ENCODE results near the gene DENND4B. TPM values are rescaled to one million over a fixed set of nuclear protein-coding genes. Genes with fewer than 3 reads are reported as not detected.
A peak's percentile ranks its signal among the peaks of the same experiment; 100 is the strongest.

The DENND4B gene
- total and polyA plus RNA-seq, 7 donors: 23.1 to 75.4 (median 47.1) TPM

DNA sequence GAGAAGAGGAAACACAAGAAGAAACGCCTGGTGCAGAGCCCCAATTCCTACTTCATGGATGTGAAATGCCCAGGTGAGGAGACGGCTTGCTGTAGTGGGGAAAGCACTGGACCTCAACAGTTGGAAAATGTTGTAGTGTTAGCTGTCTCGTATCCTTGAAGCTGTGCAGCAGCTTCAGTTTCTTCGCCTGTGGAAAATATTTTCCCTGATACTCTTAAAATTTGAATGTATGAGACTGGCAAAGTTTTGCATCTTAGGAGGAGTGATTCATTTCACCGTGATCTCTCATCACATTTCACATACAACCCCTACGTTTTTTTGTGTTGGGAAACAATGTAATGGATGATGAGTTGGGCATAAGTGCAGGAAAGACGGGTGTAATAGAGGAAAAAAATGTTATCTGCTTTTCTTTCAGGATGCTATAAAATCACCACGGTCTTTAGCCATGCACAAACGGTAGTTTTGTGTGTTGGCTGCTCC lies 44.7 kb upstream of the DENND4B start:
- ATAC-seq: no peak
- DNase-seq: no peak
- peaks cover 10 to 47% of the 10 kb centered on the region in 2 donors for H3K36me3 ChIP-seq (ENCODE audit: insufficient read depth in 1 of 2, low read depth in 1 of 2)
- TF ChIP-seq, protein P1, sequence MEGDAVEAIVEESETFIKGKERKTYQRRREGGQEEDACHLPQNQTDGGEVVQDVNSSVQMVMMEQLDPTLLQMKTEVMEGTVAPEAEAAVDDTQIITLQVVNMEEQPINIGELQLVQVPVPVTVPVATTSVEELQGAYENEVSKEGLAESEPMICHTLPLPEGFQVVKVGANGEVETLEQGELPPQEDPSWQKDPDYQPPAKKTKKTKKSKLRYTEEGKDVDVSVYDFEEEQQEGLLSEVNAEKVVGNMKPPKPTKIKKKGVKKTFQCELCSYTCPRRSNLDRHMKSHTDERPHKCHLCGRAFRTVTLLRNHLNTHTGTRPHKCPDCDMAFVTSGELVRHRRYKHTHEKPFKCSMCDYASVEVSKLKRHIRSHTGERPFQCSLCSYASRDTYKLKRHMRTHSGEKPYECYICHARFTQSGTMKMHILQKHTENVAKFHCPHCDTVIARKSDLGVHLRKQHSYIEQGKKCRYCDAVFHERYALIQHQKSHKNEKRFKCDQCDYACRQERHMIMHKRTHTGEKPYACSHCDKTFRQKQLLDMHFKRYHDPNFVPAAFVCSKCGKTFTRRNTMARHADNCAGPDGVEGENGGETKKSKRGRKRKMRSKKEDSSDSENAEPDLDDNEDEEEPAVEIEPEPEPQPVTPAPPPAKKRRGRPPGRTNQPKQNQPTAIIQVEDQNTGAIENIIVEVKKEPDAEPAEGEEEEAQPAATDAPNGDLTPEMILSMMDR (IDR thresholded peaks at IDR 0.05): no peak
- H3K27me3 ChIP-seq (ENCODE audit: insufficient read depth in 3 of 3, low read length in 2 of 3): no peaks in the 10 kb centered on the region
- no peaks in the 10 kb centered on the region for H3K9me3 ChIP-seq
- intact Hi-C loops (cut with DNase I): loop anchor here in 1 of 2 donors (10.0 kb wide), 1 partner anchor 284 kb away; the partner anchor contains the start of gene HAX1
- peak overlapping the region; percentile 93 for H3K4me3 ChIP-seq
- H3K27ac ChIP-seq: peak overlapping the region; percentile 98
- WGBS, 3 donors: 8% methylated on average over 9 of the region's 9 CpGs
- H3K4me1 ChIP-seq: peaks cover 25% of the 10 kb centered on the region

DNA sequence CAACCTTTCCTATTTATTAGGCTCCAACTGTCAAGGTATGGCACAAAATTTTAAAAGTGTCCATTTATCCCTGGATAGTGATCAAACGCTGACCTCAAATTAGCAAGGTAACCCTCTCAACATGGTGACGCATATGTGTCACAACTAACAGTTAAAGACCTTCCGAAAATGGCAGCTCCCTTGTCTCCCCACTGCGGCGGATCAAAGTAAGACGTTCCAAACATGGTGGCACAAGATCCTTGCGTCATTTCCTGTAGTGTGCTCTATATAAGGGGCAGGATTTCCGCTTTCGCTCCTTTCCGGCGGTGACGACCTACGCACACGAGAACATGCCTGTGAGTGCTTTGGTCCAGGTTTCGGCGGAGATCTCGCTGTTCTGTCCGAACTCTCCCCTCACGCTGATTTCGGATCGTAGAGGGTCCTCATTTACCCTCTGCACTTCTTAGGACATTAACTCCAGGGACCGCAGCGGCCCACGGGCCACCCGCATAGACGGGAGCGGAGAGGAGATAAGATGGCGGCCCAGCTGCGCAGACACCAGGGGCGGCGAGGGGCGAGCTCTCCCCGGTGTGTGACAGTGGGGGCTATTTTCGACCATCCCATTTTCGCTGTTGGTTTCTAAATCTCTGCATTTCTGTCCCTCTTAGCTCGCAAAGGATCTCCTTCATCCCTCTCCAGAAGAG lies 44.1 kb upstream of the DENND4B start, which contains the start of gene RPS27:
Gene RPS27, plus strand, starts transcription at position 295 of the 683 bp plus-strand sequence. Its CDS starts 35 bp downstream, at position 330.
- peak; percentile 82 to 85 (median 84) for ATAC-seq
- no peaks in the 10 kb centered on the region for H3K27me3 ChIP-seq (ENCODE audit: insufficient read depth in 3 of 3, low read length in 2 of 3)
- intact Hi-C loops (cut with DNase I): loop anchor here in 1 of 2 donors (10.0 kb wide), 1 partner anchor 284 kb away; the partner anchor contains the start of gene HAX1
- H3K4me3 ChIP-seq: peak within 1 kb of the TSS; percentile 93
- 0 to 1% (median 0%) methylated on average over 36 of the region's 36 CpGs for WGBS, 3 donors
- peak; percentile 86 to 93 for DNase-seq
- peaks cover 10 to 45% of the 10 kb centered on the region in 2 donors for H3K36me3 ChIP-seq (ENCODE audit: insufficient read depth in 1 of 2, low read depth in 1 of 2)
- peaks cover 25% of the 10 kb centered on the region for H3K4me1 ChIP-seq
- H3K27ac ChIP-seq: peak within 1 kb of the TSS; percentile 98
- no peaks in the 10 kb centered on the region for H3K9me3 ChIP-seq
- TF ChIP-seq, protein P1 (IDR thresholded peaks at IDR 0.05): no peak

DNA sequence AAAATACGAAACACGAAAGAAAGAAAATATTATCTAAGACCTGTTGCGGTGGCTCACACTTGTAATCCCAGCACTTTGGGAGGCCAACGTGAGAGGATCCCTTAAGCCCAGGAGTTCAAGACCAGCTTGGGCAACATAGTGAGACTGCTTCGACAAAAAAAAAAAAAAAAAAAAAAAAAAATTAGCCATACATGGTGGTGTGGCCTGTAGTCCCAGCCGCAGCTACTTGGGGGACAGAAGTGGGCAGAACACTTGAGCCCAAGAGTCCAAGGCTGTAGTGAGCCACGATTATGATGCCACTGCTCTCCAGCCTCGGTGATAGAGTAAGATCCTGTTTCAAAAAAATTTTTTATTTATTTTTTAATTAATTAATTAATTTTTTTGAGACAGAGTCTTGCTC lies 41.1 kb upstream of the DENND4B start:
- ATAC-seq (no peak), DNase-seq (no peak)
- TF ChIP-seq, protein P1 (IDR thresholded peaks at IDR 0.05): no peak
- 84 to 89% (median 88%) methylated on average over 7 to 8 of the region's 8 CpGs for WGBS, 3 donors
- Histone ChIP-seq H3K27ac (peak overlapping the region; percentile 83), H3K9me3 (no peaks in the 10 kb centered on the region), H3K4me1 (peaks cover 21% of the 10 kb centered on the region), H3K4me3 (no peak overlapping the region), H3K27me3 (ENCODE audit: insufficient read depth in 3 of 3, low read length in 2 of 3) (no peaks in the 10 kb centered on the region), H3K36me3 (ENCODE audit: insufficient read depth in 1 of 2, low read depth in 1 of 2) (peaks cover 2 to 28% of the 10 kb centered on the region in 2 donors)
- intact Hi-C loops (cut with DNase I): loop anchor here (2.0 to 10.0 kb wide), 5 partner anchors 40 to 415 kb away; partner anchors contain the start of genes DENND4B (in 1 of the 2), ILF2 (in 1 of the 2) and NPR1 (in 1 of the 2)

DNA sequence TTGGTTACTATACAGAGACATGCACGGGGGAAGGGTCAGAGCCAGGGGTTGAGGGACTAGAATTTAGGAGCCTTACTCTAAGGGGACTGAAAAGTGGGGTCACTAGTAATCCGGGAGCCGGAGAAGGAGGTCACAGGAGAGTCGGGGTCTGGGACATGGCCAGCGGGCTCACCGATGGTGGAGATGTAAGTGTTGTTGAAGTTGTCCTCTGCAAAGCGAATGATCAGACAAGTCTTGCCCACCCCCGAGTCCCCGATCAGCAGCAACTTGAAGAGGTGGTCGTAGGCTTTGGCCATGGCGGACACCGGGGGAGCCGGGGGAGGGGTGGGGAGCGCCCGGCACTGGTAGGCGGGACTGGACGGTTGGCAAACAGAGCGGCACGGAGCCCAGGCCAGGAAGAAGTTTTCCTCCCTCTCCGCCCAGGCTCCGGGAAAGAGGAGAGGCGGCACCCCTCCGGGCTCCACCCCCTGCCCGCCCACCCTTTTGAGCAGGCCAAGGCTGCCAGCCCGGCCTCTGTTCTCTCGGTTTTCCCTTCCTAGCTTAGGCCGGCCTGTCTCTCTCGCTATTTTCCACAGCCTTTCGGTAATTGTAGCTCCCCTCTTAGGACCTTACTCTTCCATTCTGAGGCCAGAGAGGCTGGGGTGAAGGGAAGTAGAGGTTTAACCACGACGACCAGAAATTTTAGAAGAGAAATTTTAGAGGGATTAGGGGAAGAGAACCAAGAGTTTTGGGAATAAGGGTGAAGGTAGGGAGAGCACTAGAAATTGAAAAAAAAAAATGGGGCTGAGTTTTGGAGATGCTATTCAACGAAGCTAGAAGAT lies 39.6 kb upstream of the DENND4B start, which contains the start of gene RAB13:
Gene RAB13, minus strand, starts transcription at position 399 of the 821 bp plus-strand sequence. Its CDS starts 103 bp downstream, at position 296.
- TF ChIP-seq, protein P1 (IDR thresholded peaks at IDR 0.05): no peak
- ATAC-seq (peak; percentile 74 to 79 (median 78)), DNase-seq (peak; percentile 88 to 93)
- Histone ChIP-seq H3K27ac (peak within 1 kb of the TSS; percentile 83), H3K4me3 (peak within 1 kb of the TSS; percentile 77), H3K4me1 (peaks cover 10% of the 10 kb centered on the region), H3K27me3 (ENCODE audit: insufficient read depth in 3 of 3, low read length in 2 of 3) (no peaks in the 10 kb centered on the region), H3K36me3 (ENCODE audit: insufficient read depth in 1 of 2, low read depth in 1 of 2) (peaks cover 0 to 22% of the 10 kb centered on the region in 2 donors), H3K9me3 (no peaks in the 10 kb centered on the region)
- WGBS, 3 donors: 1 to 3% (median 2%) methylated on average over 25 to 32 of the region's 32 CpGs
- intact Hi-C loops (cut with DNase I): loop anchor here (2.0 to 10.0 kb wide), 5 partner anchors 39 to 414 kb away; partner anchors contain the start of genes DENND4B (in 1 of the 2), ILF2 (in 1 of the 2) and NPR1 (in 1 of the 2)

Measured in psoas muscle (tissue), 8 donors.